ENCODE results near the gene CTSF. TPM values are rescaled to one million over a fixed set of nuclear protein-coding genes. Genes with fewer than 3 reads are reported as not detected.
"Not testable (repeated sequence)": the region's sequence is repeated elsewhere in the genome, so short reads cannot be mapped to it uniquely, and the experiment has no call there.

The CTSF gene
- total RNA-seq, 2 experiments from 2014 or later: 16.0 to 16.8 TPM

DNA sequence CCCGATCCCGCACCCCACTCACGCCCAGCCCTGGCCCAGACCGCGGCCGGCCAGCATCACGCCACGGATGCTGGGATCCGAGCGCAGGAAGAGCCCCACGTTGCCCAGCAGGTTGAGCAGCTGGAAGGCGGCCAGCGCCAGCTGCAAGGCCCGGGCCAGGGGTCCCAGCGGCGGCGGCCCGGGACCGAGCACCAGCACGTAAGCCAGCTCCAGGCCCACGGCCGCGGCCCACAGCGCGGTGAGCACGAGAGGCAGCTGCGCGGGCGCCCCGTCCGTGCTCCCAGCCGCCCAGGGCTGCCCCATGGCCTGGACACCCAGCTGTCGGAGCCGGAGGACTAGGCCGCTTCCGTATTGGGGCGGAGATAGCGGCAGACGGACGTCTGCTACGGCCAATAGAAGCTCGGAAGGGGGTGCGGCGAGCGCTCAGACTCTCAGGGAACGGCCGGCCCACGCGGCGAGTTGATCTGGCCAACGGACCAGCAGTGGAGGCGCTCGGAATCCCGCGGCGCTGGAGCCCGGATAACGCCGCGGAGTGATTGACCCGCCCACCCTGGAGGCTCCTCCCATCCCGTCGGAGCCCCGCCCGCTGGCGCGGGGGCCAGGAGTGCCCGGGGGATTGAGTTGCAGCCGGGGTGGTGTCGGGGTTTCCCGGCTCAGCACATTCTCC lies 22.6 kb downstream of the CTSF start, which contains the start of gene ZDHHC24:
ZDHHC24 (minus strand) TSS at position 348 of the 667 bp plus-strand sequence; CDS start at position 303, 45 bp downstream.
- intact Hi-C loops (cut with DNase I, micrococcal nuclease): loop anchor here (2.0 kb wide), 2 partner anchors 65 to 79 kb away; partner anchors contain the start of genes DPP3 (in 1 of the 2) and PELI3 (in 1 of the 2)
- no peaks in the 10 kb centered on the region for H3K27me3 Mint-ChIP-seq
- H3K4me1 ChIP-seq (ENCODE audit: insufficient read depth, low read length): peaks cover 44% of the 10 kb centered on the region
- peak within 1 kb of the TSS; percentile 75 for H3K27ac Mint-ChIP-seq
- TF ChIP-seq, protein P1, sequence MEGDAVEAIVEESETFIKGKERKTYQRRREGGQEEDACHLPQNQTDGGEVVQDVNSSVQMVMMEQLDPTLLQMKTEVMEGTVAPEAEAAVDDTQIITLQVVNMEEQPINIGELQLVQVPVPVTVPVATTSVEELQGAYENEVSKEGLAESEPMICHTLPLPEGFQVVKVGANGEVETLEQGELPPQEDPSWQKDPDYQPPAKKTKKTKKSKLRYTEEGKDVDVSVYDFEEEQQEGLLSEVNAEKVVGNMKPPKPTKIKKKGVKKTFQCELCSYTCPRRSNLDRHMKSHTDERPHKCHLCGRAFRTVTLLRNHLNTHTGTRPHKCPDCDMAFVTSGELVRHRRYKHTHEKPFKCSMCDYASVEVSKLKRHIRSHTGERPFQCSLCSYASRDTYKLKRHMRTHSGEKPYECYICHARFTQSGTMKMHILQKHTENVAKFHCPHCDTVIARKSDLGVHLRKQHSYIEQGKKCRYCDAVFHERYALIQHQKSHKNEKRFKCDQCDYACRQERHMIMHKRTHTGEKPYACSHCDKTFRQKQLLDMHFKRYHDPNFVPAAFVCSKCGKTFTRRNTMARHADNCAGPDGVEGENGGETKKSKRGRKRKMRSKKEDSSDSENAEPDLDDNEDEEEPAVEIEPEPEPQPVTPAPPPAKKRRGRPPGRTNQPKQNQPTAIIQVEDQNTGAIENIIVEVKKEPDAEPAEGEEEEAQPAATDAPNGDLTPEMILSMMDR (IDR thresholded peaks at IDR 0.05): no peak
- peak within 1 kb of the TSS; percentile 90 for H3K4me3 Mint-ChIP-seq
- ChIA-PET POLR2A (interaction anchor here (0.9 to 4.8 kb wide), 18 partner anchors 13 to 694 kb away, joined by 3 to 26 read pairs (median 6); partner anchors contain the start of genes BBS1, CTSF, DPP3 and MRPL11), CTCF (interaction anchor here (1.7 to 1.9 kb wide), 2 partner anchors 107 to 133 kb away, joined by 6 to 12 read pairs; partner anchors contain the start of genes MRPL11 and RBM4B)
- no peaks in the 10 kb centered on the region for H3K27me3 ChIP-seq (ENCODE audit: control insufficient read depth in 1 of 2, insufficient read depth in 2 of 2, low read length in 2 of 2)
- DNase-seq (peak; percentile 59 to 92 (median 73)), ATAC-seq (ENCODE audit: poor library complexity) (peak; percentile 82)
- H3K36me3 Mint-ChIP-seq (ENCODE audit: low read depth): peaks cover 28% of the 10 kb centered on the region
- H3K27ac ChIP-seq (ENCODE audit: low read depth in 1 of 2, low read length in 2 of 2): peak within 1 kb of the TSS; percentile 69 to 70
- peaks cover 18% of the 10 kb centered on the region for H3K36me3 ChIP-seq (ENCODE audit: insufficient read depth, low read length)
- H3K9me3 Mint-ChIP-seq: no peaks in the 10 kb centered on the region
- H3K4me1 Mint-ChIP-seq (ENCODE audit: low read depth): peaks cover 39% of the 10 kb centered on the region
- H3K9me3 ChIP-seq (ENCODE audit: control insufficient read depth in 1 of 2, insufficient read depth in 1 of 2, low read length in 2 of 2): no peaks in the 10 kb centered on the region
- peak within 1 kb of the TSS; percentile 76 for H3K4me3 ChIP-seq (ENCODE audit: low read length)

DNA sequence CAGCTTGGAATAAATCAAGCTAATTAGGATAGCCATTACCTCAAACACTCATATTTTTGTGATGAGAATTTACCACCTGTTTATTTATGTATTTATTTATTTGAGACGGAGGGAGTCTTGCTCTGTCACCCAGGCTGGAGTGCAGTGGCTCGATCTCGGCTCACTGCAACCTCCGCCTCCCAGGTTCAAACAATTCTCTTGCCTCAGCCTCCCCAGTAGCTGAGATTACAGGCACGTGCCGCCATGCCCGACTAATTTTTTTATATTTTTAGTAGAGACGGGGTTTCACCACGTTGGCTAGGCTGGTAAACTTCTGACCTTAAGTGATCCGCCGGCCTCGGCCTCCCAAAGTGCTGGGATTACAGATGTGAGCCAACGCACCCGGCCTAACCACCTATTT lies 23.5 kb downstream of the CTSF start:
- Histone ChIP-seq H3K4me3 (ENCODE audit: low read length) (peak overlapping the region; percentile 76), H3K4me1 (ENCODE audit: insufficient read depth, low read length) (peaks cover 44% of the 10 kb centered on the region), H3K27ac (ENCODE audit: low read depth in 1 of 2, low read length in 2 of 2) (peak overlapping the region in 1 of 2 donors; percentile 40), H3K36me3 (ENCODE audit: insufficient read depth, low read length) (peaks cover 21% of the 10 kb centered on the region)
- Mint-ChIP-seq H3K36me3 (ENCODE audit: low read depth) (peaks cover 32% of the 10 kb centered on the region), H3K4me1 (ENCODE audit: low read depth) (peaks cover 39% of the 10 kb centered on the region), H3K27ac (peak overlapping the region; percentile 66), H3K4me3 (peak overlapping the region; percentile 87)
- H3K27me3 Mint-ChIP-seq; H3K9me3 ChIP-seq (ENCODE audit: control insufficient read depth in 1 of 2, insufficient read depth in 1 of 2, low read length in 2 of 2); DNase-seq; intact Hi-C loops (cut with DNase I, micrococcal nuclease); ATAC-seq (ENCODE audit: poor library complexity); H3K27me3 ChIP-seq (ENCODE audit: control insufficient read depth in 1 of 2, insufficient read depth in 2 of 2, low read length in 2 of 2); H3K9me3 Mint-ChIP-seq: not testable (repeated sequence)
- POLR2A ChIA-PET: interaction anchor here (0.9 to 4.8 kb wide), 11 partner anchors 12 to 133 kb away, joined by 3 to 26 read pairs (median 8); partner anchors contain the start of genes BBS1, DPP3, PELI3 and RBM14
- CTCF ChIA-PET: interaction anchor here (1.6 to 1.9 kb wide), 2 partner anchors 133 kb away, joined by 9 to 12 read pairs; partner anchors contain the start of gene RBM4B

DNA sequence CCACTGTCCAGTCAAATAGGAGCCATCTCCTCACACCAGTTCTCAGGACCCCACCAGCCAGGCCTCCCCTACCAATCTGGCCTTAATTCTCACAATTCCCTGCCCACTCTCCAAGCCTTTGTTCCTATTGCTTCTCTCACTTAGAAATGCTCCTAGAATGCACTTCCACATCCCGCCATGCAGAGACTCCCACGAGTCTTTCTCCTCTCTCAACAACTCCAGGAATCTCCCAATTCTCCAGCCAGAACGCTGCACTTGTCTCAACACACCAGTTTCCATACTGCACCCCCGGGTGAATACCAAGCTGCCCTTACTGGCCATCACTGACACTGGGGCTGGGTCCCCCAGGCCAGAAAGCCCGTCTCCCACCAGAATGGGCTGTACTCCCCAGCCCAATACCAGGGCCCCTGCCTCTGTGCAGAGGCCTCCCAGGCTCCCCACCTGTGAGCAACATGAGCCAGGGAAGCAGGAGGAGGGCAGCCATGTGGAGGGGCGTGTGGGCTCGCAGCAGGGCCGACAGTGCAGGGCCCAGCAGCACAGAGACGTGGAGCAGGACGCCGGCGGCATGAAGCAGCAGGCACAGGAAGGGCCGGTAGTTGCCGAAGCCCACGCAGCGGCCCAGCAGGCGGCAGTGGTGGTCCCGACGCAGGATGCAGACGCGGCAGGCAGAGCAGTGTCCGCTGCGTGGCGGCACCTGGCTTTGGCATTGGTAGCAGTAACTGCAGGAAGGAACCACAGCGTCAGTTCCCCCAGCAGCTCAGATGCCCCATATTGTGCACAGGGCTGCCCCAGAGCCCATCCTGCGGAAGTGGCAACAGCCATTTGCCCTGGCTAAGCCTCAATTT lies 24.9 kb downstream of the CTSF start:
- TF ChIP-seq, protein P1 (IDR thresholded peaks at IDR 0.05): peak; percentile 47
- ChIA-PET POLR2A (interaction anchor here (0.6 to 4.8 kb wide), 4 partner anchors 73 to 135 kb away, joined by 3 to 26 read pairs (median 12); partner anchors contain the start of genes RBM14, RBM4 and RBM4B), CTCF (interaction anchor here (0.7 to 1.6 kb wide), 3 partner anchors 37 to 135 kb away, joined by 3 to 9 read pairs (median 3); partner anchors contain the start of gene RBM4B)
- Mint-ChIP-seq H3K27ac (peak overlapping the region; percentile 66), H3K36me3 (ENCODE audit: low read depth) (peaks cover 37% of the 10 kb centered on the region), H3K9me3 (no peaks in the 10 kb centered on the region), H3K4me1 (ENCODE audit: low read depth) (peaks cover 39% of the 10 kb centered on the region), H3K27me3 (no peaks in the 10 kb centered on the region), H3K4me3 (peak overlapping the region; percentile 50)
- intact Hi-C loops (cut with DNase I, micrococcal nuclease): loop anchor here in 1 of 2 experiments (2.0 kb wide), 1 partner anchor 33 kb away; the partner anchor contains the start of gene BBS1
- Histone ChIP-seq H3K4me3 (ENCODE audit: low read length) (peak overlapping the region; percentile 37), H3K27me3 (ENCODE audit: control insufficient read depth in 1 of 2, insufficient read depth in 2 of 2, low read length in 2 of 2) (no peaks in the 10 kb centered on the region), H3K27ac (ENCODE audit: low read depth in 1 of 2, low read length in 2 of 2) (peak overlapping the region; percentile 39 to 65), H3K36me3 (ENCODE audit: insufficient read depth, low read length) (peaks cover 36% of the 10 kb centered on the region), H3K4me1 (ENCODE audit: insufficient read depth, low read length) (peaks cover 44% of the 10 kb centered on the region), H3K9me3 (ENCODE audit: control insufficient read depth in 1 of 2, insufficient read depth in 1 of 2, low read length in 2 of 2) (no peaks in the 10 kb centered on the region)
- DNase-seq (peak; percentile 32 to 90 (median 56)), ATAC-seq (ENCODE audit: poor library complexity) (peak; percentile 64)

Data from CD4-positive, alpha-beta T cell (primary cell).